K562 (cell line): ENCODE measurements around the gene ZNF512B. TPM values are rescaled to one million over a fixed set of nuclear protein-coding genes. Genes with fewer than 3 reads are reported as not detected.

Source experiments
- ATAC-seq: fragments of 200-7000 bp; cut with Tn5 transposase; 3 replicates; pipeline ENCODE4 v1.9.1; 2020; ENCODE audit warnings: moderate library complexity
- BruUV-seq: library from RNA; stranded (reverse); fragments of 400-500 nt; replicated peaks from 2 replicates; lab custom pipeline; 2021; lab: Mats Ljungman, UMichigan
- CTCF ChIA-PET: fragments of 300-600 bp; formaldehyde crosslinking; extraction: SDS; loops from one replicate; lab custom pipeline; 2021; ENCODE audit warnings: low intra/inter-chr PET ratio; lab: Yijun Ruan, JAX
- POLR2A ChIA-PET: fragments of 300-600, 350-650 bp; sonication (Branson Sonifier 250); formaldehyde crosslinking; extraction: SDS; loops from one replicate; lab custom pipeline; 2021; ENCODE audit warnings: antibody characterized with exemption, inconsistent platforms; lab: Yijun Ruan, JAX
- DNase-seq, 4 experiments: peaks; one replicate each; pipeline versions ENCODE4 v3.0.0 to v3.0.0-alpha.2; 2011 to 2018; ENCODE audit warnings: low spot score in 3 of 4, mixed read lengths in 3 of 4; ENCODE audit errors: extremely low read depth in 1 of 4
- FAIRE-seq: peaks from 2 replicates; lab custom pipeline; 2011; peaks lifted over from hg19 to GRCh38; lab: Jason Lieb, UNC
- H2AFZ ChIP-seq: 2 replicates; pipeline ENCODE4 v1.6.0; 2011; ENCODE audit warnings: low read depth, low read length, control low read depth, inconsistent platforms
- H3K27ac ChIP-seq: fragments of 200-600 bp; 3 replicates; pipeline ENCODE4 v1.8.0; 2011; ENCODE audit warnings: low read depth, mild to moderate bottlenecking, control low read depth, inconsistent platforms, low read length, moderate library complexity, mixed read lengths; ENCODE audit errors: extremely low read depth
- H3K27me3 ChIP-seq, 2 experiments: fragments of 300-600 bp in 1 of 2; 2 replicates in 1 of 2; 3 replicates in 1 of 2; pipeline versions ENCODE4 v1.6.0 to v1.8.0; 2011; ENCODE audit warnings: inconsistent platforms in 2 of 2, low read length in 2 of 2, mild to moderate bottlenecking in 1 of 2, mixed read lengths in 1 of 2, moderate library complexity in 1 of 2; ENCODE audit not compliant: control insufficient read depth in 2 of 2, insufficient read depth in 2 of 2
- H3K36me3 ChIP-seq: fragments of 300-600 bp; 3 replicates; pipeline ENCODE4 v1.8.0; 2011; ENCODE audit warnings: mild to moderate bottlenecking, low read length, inconsistent platforms; ENCODE audit not compliant: control insufficient read depth, insufficient read depth
- H3K4me1 ChIP-seq, 2 experiments: fragments of 200-600 bp in 1 of 2; replicated peaks in 1 of 2; 2 replicates in 1 of 2; 3 replicates in 1 of 2; pipeline versions ENCODE4 v1.5.1 to v1.8.0; 2011; ENCODE audit warnings: inconsistent platforms in 2 of 2, low read length in 2 of 2, mild to moderate bottlenecking in 1 of 2, mixed read lengths in 1 of 2, moderate library complexity in 1 of 2; ENCODE audit not compliant: control insufficient read depth in 2 of 2, insufficient read depth in 2 of 2
- H3K4me2 ChIP-seq: 2 replicates; pipeline ENCODE4 v1.6.1; 2011; ENCODE audit warnings: low read length, control low read depth, inconsistent platforms, mixed read lengths; ENCODE audit not compliant: insufficient read depth
- H3K4me3 ChIP-seq: fragments of 200-600 bp; sonication (generic), shearing (Covaris generic); 2 replicates; pipeline ENCODE4 v1.5.1; 2016; ENCODE audit warnings: control low read depth, inconsistent platforms
- H3K79me2 ChIP-seq: fragments of 200-600 bp; 3 replicates; pipeline ENCODE4 v1.8.0; 2011; ENCODE audit warnings: low read length, inconsistent platforms; ENCODE audit not compliant: control insufficient read depth, insufficient read depth
- H3K9ac ChIP-seq, 2 experiments: 2 replicates each; pipeline versions ENCODE4 v1.6.0 to v1.6.1; 2011; ENCODE audit warnings: low read depth in 2 of 2, low read length in 2 of 2, control low read depth in 1 of 2, inconsistent platforms in 1 of 2, mild to moderate bottlenecking in 1 of 2, mixed read lengths in 1 of 2; ENCODE audit not compliant: insufficient read depth in 1 of 2
- H3K9me1 ChIP-seq: one replicate; pipeline ENCODE4 v1.6.0; 2011; ENCODE audit warnings: inconsistent platforms, mild to moderate bottlenecking, low read length, moderate library complexity; ENCODE audit not compliant: control insufficient read depth, insufficient read depth
- H3K9me3 ChIP-seq: replicated peaks from 2 replicates; pipeline ENCODE4 v1.5.1; 2011; ENCODE audit warnings: low read depth, low read length, inconsistent platforms; ENCODE audit not compliant: control insufficient read depth, insufficient read depth
- H4K20me1 ChIP-seq: replicated peaks from 2 replicates; pipeline ENCODE4 v1.6.1; 2011; ENCODE audit warnings: low read length, inconsistent platforms, mixed read lengths; ENCODE audit not compliant: control insufficient read depth, insufficient read depth
- AFF4 ChIP-seq: sonication (generic); formaldehyde crosslinking; IDR thresholded peaks from 2 replicates; pipeline ENCODE4 v1.8.0; 2023; ENCODE audit warnings: mild to moderate bottlenecking, missing genetic modification reagents
- CBFB ChIP-seq: sonication (generic); formaldehyde crosslinking; IDR thresholded peaks from 2 replicates; pipeline ENCODE4 v1.4.0; 2020; ENCODE audit warnings: mild to moderate bottlenecking, missing genetic modification reagents
- ETV6 ChIP-seq, 3 experiments: fragments of 150-350 bp in 1 of 3; sonication (generic) in 1 of 3; formaldehyde crosslinking in 1 of 3; IDR thresholded peaks; 2 replicates each; pipeline versions ENCODE4 v1.6.1 to v1.8.0; 2014 to 2022; ENCODE audit warnings: borderline replicate concordance in 2 of 3, low read depth in 2 of 3, antibody characterized with exemption in 1 of 3, low read length in 1 of 3, mild to moderate bottlenecking in 1 of 3, missing genetic modification reagents in 1 of 3
- MTA1 ChIP-seq: fragments of 450-650 bp; IDR thresholded peaks from 2 replicates; pipeline ENCODE4 v1.6.1; 2017; ENCODE audit warnings: borderline replicate concordance
- POLR2AphosphoS2 ChIP-seq: IDR thresholded peaks from 2 replicates; pipeline ENCODE4 v1.6.1; 2012; ENCODE audit warnings: low read length, improper control_type of control experiment
- VEZF1 ChIP-seq: fragments of 200-800 bp; sonication (Bioruptor generic); IDR thresholded peaks from 2 replicates; pipeline ENCODE4 v1.6.1; 2017; ENCODE audit warnings: missing genetic modification characterization, missing compliant biosample characterization
- ZBTB5 ChIP-seq: fragments of 450-650 bp; IDR thresholded peaks from 2 replicates; pipeline ENCODE4 v1.6.1; 2017; ENCODE audit warnings: antibody characterized with exemption
- ZNF253 ChIP-seq: fragments of 250-450 bp; sonication (Bioruptor Pico); conservative IDR thresholded peaks from 2 replicates; pipeline ENCODE4 v1.6.1; 2021; ENCODE audit warnings: mild to moderate bottlenecking
- WGBS: fragments of 100-300 bp; shearing (Covaris generic); methylation state at CpG from one replicate; pipeline ENCODE4 v1.1.6; 2016; ENCODE audit warnings: low coverage, mixed read lengths; ENCODE audit not compliant: insufficient coverage; ENCODE audit errors: missing lambda C conversion rate; 5-methylcytosine and 5-hydroxymethylcytosine counted together
- in situ Hi-C: fragments of 300-500 bp; cut with MboI; formaldehyde crosslinking; loops from 4 replicates; pipeline ENCODE4 v1.15.0; 2018; ENCODE audit warnings: inconsistent platforms, mixed read lengths
- intact Hi-C: fragments of 100-400 bp; cut with micrococcal nuclease; formaldehyde crosslinking; loops from 2 replicates; pipeline ENCODE4 v1.14.2; 2022
- polyA plus RNA-seq, 8 experiments: library from polyadenylated mRNA; depleted of rRNA in 4 of 8; stranded (reverse) in 5 of 8; unstranded in 3 of 8; fragments of >200 nt; fragmentation: Nextera tagmentation in 2 of 8; fragmentation: Illumina TruSeq in 1 of 8; extraction: Ambion mirVana in 2 of 8; extraction: Trizol in 1 of 8; gene quantifications; 2 replicates each; pipeline versions ENCODE4 v1.2.1 to v1.2.3, GENCODE V29; 2011 to 2014; ENCODE audit warnings: inconsistent platforms in 1 of 8, missing spikeins in 1 of 8
- total RNA-seq, 7 experiments: library from RNA; depleted of rRNA in 6 of 7; stranded (reverse); fragments of >200 nt in 6 of 7; fragmentation: Illumina TruSeq in 2 of 7; extraction: Trizol in 2 of 7; gene quantifications; 2 replicates each; pipeline versions ENCODE4 v1.2.1 to v1.2.3, GENCODE V29; 2011 to 2021; ENCODE audit warnings: low replicate concordance in 1 of 7

Gene ZNF512B
- total and polyA plus RNA-seq, 9 of the 15 experiments (the other 6 are each of a cell fraction or from before 2014, with no cell fraction given), result 0.01 to 27.8 (median 8.2) TPM

GRCh38 chr20:63942250-63942951 is 27.3 kb downstream of the ZNF512B start (continued):
- TF ChIP-seq ETV6 (IDR thresholded peaks at IDR 0.05; ENCODE audit: borderline replicate concordance in 1 of 2, low read depth in 2 of 2, low read length in 1 of 2), result 0 out of 4 replicates have a peak, but pooled peaks of 1 of the 2 experiments have one; percentile 11
- no peak for TF ChIP-seq ETV6 (CRISPR knock-in tag; IDR thresholded peaks at IDR 0.05; ENCODE audit: borderline replicate concordance)
- TF ChIP-seq ZNF253 (CRISPR knock-in tag), result no peak
- 0 out of 2 replicates have a peak, but pooled peaks have one; percentile 44 for TF ChIP-seq CBFB (CRISPR knock-in tag)
- TF ChIP-seq, all 486 proteins: peak for 23

GRCh38 chr20:63941282-63942081 is 28.2 kb downstream of the ZNF512B start:
- Histone ChIP-seq H3K4me3 (peak overlapping the region; percentile 23; the same call in 1 of the 2 replicates), H3K27ac (peak overlapping the region; percentile 73; the same call in 2 of the 3 replicates), H3K9ac (peak overlapping the region in 1 of 2 experiments; percentile 86; a peak in 2 of 4 replicates), H3K4me2 (peak overlapping the region; percentile 58), H3K9me1 (peaks cover 5% of the 10 kb centered on the region), H2AFZ (no peak overlapping the region), H3K4me1 (peaks cover 8 to 72% of the 10 kb centered on the region in 2 experiments; a peak in 3 of 5 replicates), H3K27me3 (no peaks in the 10 kb centered on the region), H4K20me1 (peaks cover 27% of the 10 kb centered on the region), H3K36me3 (peaks cover 77% of the 10 kb centered on the region; the same call in 2 of the 3 replicates), H3K79me2 (peaks cover 22% of the 10 kb centered on the region), H3K9me3 (no peaks in the 10 kb centered on the region; the same call in 1 of the 2 replicates)
- peak; percentile 96 for ATAC-seq
- peak; percentile 82 for FAIRE-seq
- ChIA-PET POLR2A (interaction anchor here (1.2 kb wide), 1 partner anchor 15 kb away, joined by 4 read pairs; the partner anchor contains the start of gene UCKL1), CTCF (no interaction called here)
- in situ Hi-C loops, result no loop called here
- peak; percentile 89 to 93 (median 91) for DNase-seq
- intact Hi-C loops, result no loop called here
- BruUV-seq, result no TSS peak
- 53% methylated on average over 23 of the region's 39 CpGs for WGBS
- TF ChIP-seq POLR2AphosphoS2, result peak; percentile 82; the same call in 1 of the 2 replicates
- no peak for TF ChIP-seq ZBTB5
- no peak for TF ChIP-seq AFF4 (CRISPR knock-in tag)
- 0 out of 2 replicates have a peak, but pooled peaks have one; percentile 22 for TF ChIP-seq MTA1
- TF ChIP-seq VEZF1 (CRISPR knock-in tag), result peak; percentile 86
